CD8-positive, alpha-beta memory T cell (primary cell): Measurements from ENCODE around the gene SUPV3L1. TPM values are rescaled to one million over a fixed set of nuclear protein-coding genes. Genes with fewer than 3 reads are reported as not detected.

ENCODE experiments used
- CTCF ChIA-PET: fragments of 350-600 bp; sonication (Branson Sonifier 250); formaldehyde crosslinking; loops from one replicate; lab custom pipeline; 2021; ENCODE audit warnings: antibody characterized with exemption; lab: Charles Lee
- POLR2A ChIA-PET: fragments of 350-600 bp; sonication (Branson Sonifier 250); formaldehyde crosslinking; loops from one replicate; lab custom pipeline; 2021; ENCODE audit warnings: antibody characterized with exemption; lab: Charles Lee
- DNase-seq, 5 donors: peaks; one replicate each; pipeline versions ENCODE4 v3.0.0 to v3.0.0-alpha.2; 2020 to 2022; ENCODE audit warnings: mixed read lengths in 1 of 5
- H3K27ac ChIP-seq: one replicate; pipeline ENCODE4 v1.7.0; 2013; ENCODE audit warnings: low read depth, mild to moderate bottlenecking, low read length, moderate library complexity
- H3K27me3 ChIP-seq: 2 replicates; pipeline ENCODE4 v1.7.0; 2013; ENCODE audit warnings: low read length, mild to moderate bottlenecking; ENCODE audit not compliant: insufficient read depth, poor library complexity, severe bottlenecking
- H3K36me3 ChIP-seq: 2 replicates; pipeline ENCODE4 v1.7.0; 2013; ENCODE audit warnings: mild to moderate bottlenecking, low read length, moderate library complexity; ENCODE audit not compliant: insufficient read depth
- H3K4me1 ChIP-seq: 2 replicates; pipeline ENCODE4 v1.7.0; 2013; ENCODE audit warnings: mild to moderate bottlenecking, low read length, moderate library complexity; ENCODE audit not compliant: insufficient read depth
- H3K4me3 ChIP-seq: 2 replicates; pipeline ENCODE4 v1.7.0; 2013; ENCODE audit warnings: mild to moderate bottlenecking, low read length
- H3K9me3 ChIP-seq: 2 replicates; pipeline ENCODE4 v1.7.0; 2013; ENCODE audit warnings: mild to moderate bottlenecking, low read length
- H3K27ac Mint-ChIP-seq, 8 donors: one replicate each; pipeline ENCODE4 v1.8.0; 2020 to 2021; ENCODE audit warnings: mixed read lengths in 8 of 8, mild to moderate bottlenecking in 6 of 8, inconsistent platforms in 3 of 8, moderate library complexity in 3 of 8
- H3K27me3 Mint-ChIP-seq, 2 donors: one replicate each; pipeline ENCODE4 v1.8.0; 2020 to 2021; ENCODE audit warnings: mixed read lengths in 2 of 2, mild to moderate bottlenecking in 1 of 2, moderate library complexity in 1 of 2
- H3K36me3 Mint-ChIP-seq, 3 donors: one replicate each; pipeline ENCODE4 v1.8.0; 2020 to 2021; ENCODE audit warnings: mixed read lengths in 3 of 3, inconsistent platforms in 1 of 3, mild to moderate bottlenecking in 1 of 3
- H3K4me1 Mint-ChIP-seq, 3 donors: one replicate each; pipeline ENCODE4 v1.8.0; 2020 to 2021; ENCODE audit warnings: mixed read lengths in 3 of 3, inconsistent platforms in 1 of 3, mild to moderate bottlenecking in 1 of 3
- H3K4me3 Mint-ChIP-seq, 7 donors: one replicate each; pipeline ENCODE4 v1.8.0; 2020 to 2021; ENCODE audit warnings: mixed read lengths in 7 of 7, mild to moderate bottlenecking in 6 of 7, moderate library complexity in 4 of 7, inconsistent platforms in 2 of 7
- H3K9me3 Mint-ChIP-seq, 5 donors: one replicate each; pipeline ENCODE4 v1.8.0; 2020 to 2022; ENCODE audit warnings: mixed read lengths in 5 of 5, mild to moderate bottlenecking in 3 of 5, moderate library complexity in 2 of 5, inconsistent platforms in 1 of 5
- polyA plus RNA-seq: library from polyadenylated mRNA; unstranded; fragments of 300-500 nt; fragmentation: Illumina TruSeq; gene quantifications from one replicate; pipeline ENCODE4 v1.2.3, GENCODE V29; 2021
- total RNA-seq, 2 experiments: library from RNA; stranded (reverse); gene quantifications; one replicate each; pipeline ENCODE4 v1.2.3, GENCODE V29; 2021

The SUPV3L1 gene
- total and polyA plus RNA-seq, 3 experiments from 2014 or later, result 25.1 to 51.0 (median 50.0) TPM

DNA sequence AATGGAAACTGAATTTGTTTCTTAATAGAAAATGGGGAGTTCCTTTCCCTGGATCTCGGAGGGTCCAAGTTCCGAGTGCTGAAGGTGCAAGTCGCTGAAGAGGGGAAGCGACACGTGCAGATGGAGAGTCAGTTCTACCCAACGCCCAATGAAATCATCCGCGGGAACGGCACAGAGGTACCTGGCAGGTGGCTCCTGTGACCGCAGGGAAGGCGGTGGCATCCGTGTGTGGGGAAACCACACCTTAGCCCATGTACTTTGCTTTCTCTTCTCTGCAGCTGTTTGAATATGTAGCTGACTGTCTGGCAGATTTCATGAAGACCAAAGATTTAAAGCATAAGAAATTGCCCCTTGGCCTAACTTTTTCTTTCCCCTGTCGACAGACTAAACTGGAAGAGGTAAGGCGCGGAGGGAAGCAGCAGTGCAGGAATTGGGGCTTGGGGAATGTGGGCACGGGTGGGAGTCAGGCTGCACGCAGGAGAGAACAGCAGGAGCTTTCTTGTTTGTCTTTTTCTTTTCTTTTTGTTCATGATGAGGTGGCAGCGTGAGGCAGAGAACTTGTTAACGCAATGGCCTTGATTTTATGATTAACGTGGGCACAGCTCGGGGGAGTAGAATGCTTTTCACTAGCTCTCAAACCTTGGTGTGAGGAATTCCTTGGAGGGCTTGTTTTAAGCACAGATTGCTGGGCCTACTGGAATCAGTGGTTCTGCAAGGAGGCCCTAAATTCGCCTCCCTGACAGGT, 52.9 kb downstream of the SUPV3L1 start:
- peak overlapping the region; percentile 36 to 82 (median 62) for H3K4me3 Mint-ChIP-seq
- peaks cover 0 to 2% of the 10 kb centered on the region in 2 donors for H3K27me3 Mint-ChIP-seq
- peak overlapping the region; percentile 22 to 87 (median 70) for H3K27ac Mint-ChIP-seq
- H3K4me1 Mint-ChIP-seq, result peaks cover 50 to 62% (median 54%) of the 10 kb centered on the region in 3 donors
- no peaks in the 10 kb centered on the region for H3K36me3 Mint-ChIP-seq
- peaks cover 51% of the 10 kb centered on the region for H3K4me1 ChIP-seq
- H3K27me3 ChIP-seq, result no peaks in the 10 kb centered on the region
- H3K9me3 ChIP-seq, result no peaks in the 10 kb centered on the region
- ChIA-PET CTCF (interaction anchor here (0.7 to 2.6 kb wide), 3 partner anchors 9 to 160 kb away, joined by 3 to 7 read pairs (median 4); no protein-coding TSS in a partner anchor), POLR2A (interaction anchor here (0.6 to 1.0 kb wide), 2 partner anchors 108 to 138 kb away, joined by 3 to 6 read pairs; no protein-coding TSS in a partner anchor)
- peak overlapping the region; percentile 10 for H3K4me3 ChIP-seq
- DNase-seq, result peak in 3 of 5 donors; percentile 40 to 65 (median 54)
- H3K27ac ChIP-seq, result no peak overlapping the region
- H3K9me3 Mint-ChIP-seq, result no peaks in the 10 kb centered on the region
- H3K36me3 ChIP-seq, result no peaks in the 10 kb centered on the region

DNA sequence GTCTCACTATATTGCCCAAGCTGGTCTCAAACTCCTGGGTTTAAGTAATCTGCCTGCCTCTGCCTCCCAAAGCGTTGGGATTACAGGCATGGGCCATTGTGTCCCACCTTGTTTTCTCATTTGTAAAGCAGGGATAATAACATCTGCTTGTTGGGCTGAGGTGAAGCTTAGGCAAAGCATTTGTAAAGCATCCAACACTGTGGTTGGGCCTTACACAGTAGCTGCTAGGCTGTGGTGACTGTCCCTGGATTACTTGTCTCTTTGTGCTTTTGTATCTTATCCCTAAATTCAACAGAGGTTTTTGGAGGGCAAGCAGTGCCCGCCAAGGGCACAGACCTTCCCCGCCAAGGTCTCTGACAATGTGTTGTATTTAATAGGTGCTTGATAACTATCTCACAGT, 54.4 kb downstream of the SUPV3L1 start:
- H3K4me3 ChIP-seq, result no peak overlapping the region
- no peaks in the 10 kb centered on the region for H3K36me3 ChIP-seq
- DNase-seq, result no peak
- peaks cover 35 to 47% (median 40%) of the 10 kb centered on the region in 3 donors for H3K4me1 Mint-ChIP-seq
- ChIA-PET POLR2A (no interaction called here), CTCF (interaction anchor here (0.8 to 9.6 kb wide), 4 partner anchors 12 to 174 kb away, joined by 3 to 103 read pairs (median 5); no protein-coding TSS in a partner anchor)
- H3K9me3 ChIP-seq, result no peaks in the 10 kb centered on the region
- H3K36me3 Mint-ChIP-seq, result no peaks in the 10 kb centered on the region
- peaks cover 37% of the 10 kb centered on the region for H3K4me1 ChIP-seq
- H3K27ac ChIP-seq, result no peak overlapping the region
- no peak overlapping the region for H3K4me3 Mint-ChIP-seq
- no peaks in the 10 kb centered on the region for H3K27me3 ChIP-seq
- H3K9me3 Mint-ChIP-seq, result no peaks in the 10 kb centered on the region
- peaks cover 0 to 2% of the 10 kb centered on the region in 2 donors for H3K27me3 Mint-ChIP-seq
- peak overlapping the region in 3 of 8 donors; percentile 12 to 50 (median 17) for H3K27ac Mint-ChIP-seq

- peaks cover 0 to 2% of the 10 kb centered on the region in 2 donors for H3K27me3 Mint-ChIP-seq
- H3K36me3 Mint-ChIP-seq, result no peaks in the 10 kb centered on the region
- H3K27ac Mint-ChIP-seq, result peak overlapping the region in 2 of 8 donors; percentile 6 to 8
- Histone ChIP-seq H3K9me3 (no peaks in the 10 kb centered on the region), H3K27ac (no peak overlapping the region), H3K4me3 (no peak overlapping the region), H3K27me3 (no peaks in the 10 kb centered on the region), H3K4me1 (peaks cover 20% of the 10 kb centered on the region), H3K36me3 (no peaks in the 10 kb centered on the region)
- peaks cover 12 to 21% (median 16%) of the 10 kb centered on the region in 3 donors for H3K4me1 Mint-ChIP-seq
- DNase-seq, result peak; percentile 66 to 87 (median 78)
- POLR2A ChIA-PET, result no interaction called here
- no peak overlapping the region for H3K4me3 Mint-ChIP-seq
- no peaks in the 10 kb centered on the region for H3K9me3 Mint-ChIP-seq
- CTCF ChIA-PET, result interaction anchor here (0.9 to 9.6 kb wide), 9 partner anchors 9 to 278 kb away, joined by 3 to 103 read pairs (median 4); no protein-coding TSS in a partner anchor
These were observed 57.6 kb downstream of the SUPV3L1 start for GRCh38 chr10:69237528-69238159.

GRCh38 chr10:69239136-69239535, 59.1 kb downstream of the SUPV3L1 start:
- DNase-seq, result peak in 1 of 5 donors; percentile 28
- Histone ChIP-seq H3K27me3 (no peaks in the 10 kb centered on the region), H3K27ac (no peak overlapping the region), H3K4me1 (peaks cover 8% of the 10 kb centered on the region), H3K9me3 (no peaks in the 10 kb centered on the region), H3K36me3 (no peaks in the 10 kb centered on the region), H3K4me3 (no peak overlapping the region)
- peaks cover 5 to 10% (median 9%) of the 10 kb centered on the region in 3 donors for H3K4me1 Mint-ChIP-seq
- H3K4me3 Mint-ChIP-seq, result peak overlapping the region in 1 of 7 donors; percentile 13
- no peaks in the 10 kb centered on the region for H3K36me3 Mint-ChIP-seq
- CTCF ChIA-PET, result interaction anchor here (0.9 to 9.6 kb wide), 10 partner anchors 10 to 276 kb away, joined by 3 to 103 read pairs (median 4); no protein-coding TSS in a partner anchor
- H3K9me3 Mint-ChIP-seq, result no peaks in the 10 kb centered on the region
- POLR2A ChIA-PET, result no interaction called here
- H3K27ac Mint-ChIP-seq, result no peak overlapping the region
- H3K27me3 Mint-ChIP-seq, result no peaks in the 10 kb centered on the region

DNA sequence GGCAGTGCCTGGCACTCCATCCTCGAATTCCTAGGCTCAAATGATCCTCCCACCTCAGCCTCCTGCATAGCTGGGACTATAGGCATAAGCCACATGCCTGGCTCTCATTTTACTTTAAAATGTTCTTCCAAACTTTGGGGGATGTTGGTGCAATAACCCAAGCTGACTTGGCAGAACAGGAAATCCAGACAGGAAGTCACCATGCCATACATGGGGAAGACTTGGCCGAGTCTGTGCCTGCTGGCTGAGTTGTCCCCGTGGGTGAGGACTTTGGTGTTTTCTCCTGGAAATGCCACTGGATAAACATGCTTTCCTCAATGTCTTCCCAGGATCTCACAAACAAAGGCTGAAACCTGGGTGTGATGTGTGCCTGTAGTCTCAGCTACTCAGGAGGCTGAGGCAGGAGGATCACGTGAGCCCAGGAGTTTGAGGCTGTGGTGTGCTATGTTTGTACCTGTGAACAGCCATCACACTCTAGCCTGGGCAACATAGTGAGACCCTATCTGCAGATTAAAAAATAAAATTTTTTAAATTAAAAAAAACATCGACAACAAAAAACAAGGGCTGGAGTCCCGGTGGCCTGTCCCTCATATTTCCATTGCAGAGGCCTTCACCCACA, 59.9 kb downstream of the SUPV3L1 start:
- H3K4me3 ChIP-seq, result no peak overlapping the region
- H3K9me3 Mint-ChIP-seq, result no peaks in the 10 kb centered on the region
- DNase-seq, result no peak
- POLR2A ChIA-PET, result no interaction called here
- CTCF ChIA-PET, result interaction anchor here (0.9 to 9.6 kb wide), 6 partner anchors 11 to 275 kb away, joined by 3 to 103 read pairs (median 7); no protein-coding TSS in a partner anchor
- H3K36me3 ChIP-seq, result no peaks in the 10 kb centered on the region
- peaks cover 8% of the 10 kb centered on the region for H3K4me1 ChIP-seq
- no peak overlapping the region for H3K4me3 Mint-ChIP-seq
- no peaks in the 10 kb centered on the region for H3K9me3 ChIP-seq
- no peaks in the 10 kb centered on the region for H3K27me3 Mint-ChIP-seq
- no peak overlapping the region for H3K27ac ChIP-seq
- peaks cover 5 to 7% (median 6%) of the 10 kb centered on the region in 3 donors for H3K4me1 Mint-ChIP-seq
- H3K27ac Mint-ChIP-seq, result no peak overlapping the region
- H3K27me3 ChIP-seq, result no peaks in the 10 kb centered on the region
- no peaks in the 10 kb centered on the region for H3K36me3 Mint-ChIP-seq

DNA sequence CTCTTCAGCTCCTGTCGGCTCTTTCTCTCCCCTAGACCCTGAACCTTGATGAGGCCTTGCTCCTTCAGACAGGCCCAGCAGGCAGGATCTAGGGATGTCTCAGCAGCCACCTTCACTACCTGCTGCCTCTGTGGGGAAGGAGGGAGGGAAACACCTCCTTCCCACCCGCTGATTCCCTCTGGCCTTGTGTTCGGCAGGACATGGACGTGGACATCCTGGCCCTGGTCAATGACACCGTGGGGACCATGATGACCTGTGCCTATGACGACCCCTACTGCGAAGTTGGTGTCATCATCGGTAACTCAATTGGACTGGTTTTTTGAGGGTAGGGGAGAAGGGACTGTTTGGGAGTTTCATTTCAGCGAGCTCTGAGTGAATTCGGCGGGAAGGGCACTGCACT, 60.4 kb downstream of the SUPV3L1 start:
- Mint-ChIP-seq H3K36me3 (no peaks in the 10 kb centered on the region), H3K9me3 (no peaks in the 10 kb centered on the region), H3K27ac (peak overlapping the region in 2 of 8 donors; percentile 19 to 39), H3K27me3 (no peaks in the 10 kb centered on the region), H3K4me3 (no peak overlapping the region), H3K4me1 (peaks cover 5 to 7% (median 6%) of the 10 kb centered on the region in 3 donors)
- no peak for DNase-seq
- Histone ChIP-seq H3K4me3 (no peak overlapping the region), H3K27me3 (no peaks in the 10 kb centered on the region), H3K36me3 (no peaks in the 10 kb centered on the region), H3K9me3 (no peaks in the 10 kb centered on the region), H3K4me1 (peaks cover 8% of the 10 kb centered on the region), H3K27ac (no peak overlapping the region)
- ChIA-PET CTCF (interaction anchor here (9.6 kb wide), 1 partner anchor 151 kb away, joined by 103 read pairs; no protein-coding TSS in a partner anchor), POLR2A (no interaction called here)

DNA sequence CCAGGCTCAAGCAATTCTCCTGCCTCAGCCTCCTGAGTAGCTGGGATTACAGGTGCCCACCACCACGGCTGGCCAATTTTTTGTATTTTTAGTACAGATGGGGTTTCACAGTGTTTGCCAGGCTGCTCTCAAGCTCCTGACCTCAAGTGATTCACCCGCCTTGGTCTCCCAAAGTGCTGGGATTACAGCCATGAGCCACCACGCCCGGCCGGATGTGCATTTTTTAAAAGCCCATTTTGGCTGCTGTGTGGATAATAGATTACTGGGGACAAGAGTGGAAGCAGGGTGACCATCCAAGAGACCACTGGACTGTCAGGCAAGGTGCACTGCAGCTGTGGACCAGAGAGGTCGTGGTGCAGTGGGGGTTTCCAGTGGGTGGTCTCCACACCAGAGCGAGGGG, 61.5 kb downstream of the SUPV3L1 start:
- CTCF ChIA-PET, result interaction anchor here (1.1 to 9.6 kb wide), 2 partner anchors 10 to 150 kb away, joined by 3 to 103 read pairs; no protein-coding TSS in a partner anchor
- Histone ChIP-seq H3K27me3 (no peaks in the 10 kb centered on the region), H3K36me3 (no peaks in the 10 kb centered on the region), H3K4me3 (no peak overlapping the region), H3K4me1 (peaks cover 8% of the 10 kb centered on the region), H3K27ac (no peak overlapping the region), H3K9me3 (no peaks in the 10 kb centered on the region)
- DNase-seq, result peak in 1 of 5 donors; percentile 13
- no peaks in the 10 kb centered on the region for H3K9me3 Mint-ChIP-seq
- no peak overlapping the region for H3K4me3 Mint-ChIP-seq
- POLR2A ChIA-PET, result interaction anchor here (0.6 kb wide), 1 partner anchor 1363 kb away, joined by 3 read pairs; no protein-coding TSS in a partner anchor
- H3K27me3 Mint-ChIP-seq, result no peaks in the 10 kb centered on the region
- no peaks in the 10 kb centered on the region for H3K36me3 Mint-ChIP-seq
- H3K27ac Mint-ChIP-seq, result peak overlapping the region in 1 of 8 donors; percentile 9
- H3K4me1 Mint-ChIP-seq, result peaks cover 5 to 7% (median 6%) of the 10 kb centered on the region in 3 donors
